ENCODE results near the gene VAMP8.
"Not testable (repeated sequence)": the region's sequence is repeated elsewhere in the genome, so short reads cannot be mapped to it uniquely, and the experiment has no call there.

Gene VAMP8

DNA sequence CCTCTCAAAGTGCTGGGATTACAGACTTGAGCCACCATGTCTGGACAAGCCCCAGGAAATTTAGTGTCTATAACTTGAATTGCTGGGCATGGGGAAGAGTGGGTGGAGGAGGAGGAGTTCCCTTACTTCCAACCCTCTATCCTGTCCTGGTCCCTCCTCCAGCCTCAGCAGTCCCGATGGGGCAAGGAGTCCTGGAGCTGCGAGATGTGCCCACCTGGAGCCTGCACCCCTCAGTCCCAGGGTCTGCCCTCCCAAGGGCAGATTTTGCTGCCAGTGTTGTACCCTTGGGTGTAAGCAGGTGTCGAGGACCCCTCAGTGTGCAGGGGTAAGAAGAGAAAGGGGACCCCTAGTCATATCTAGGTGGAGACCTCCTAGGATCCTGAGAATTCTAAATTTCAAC lies 2.8 kb downstream of the VAMP8 start:
- peak in 1 of 4 experiments; percentile 23 for DNase-seq

- DNase-seq, result peak in 2 of 4 experiments; percentile 48 to 54
These were observed 5.1 kb downstream of the VAMP8 start for GRCh38 chr2:85582492-85582891.

- DNase-seq, result peak in 2 of 4 experiments; percentile 19 to 26
These were observed 6.4 kb downstream of the VAMP8 start for GRCh38 chr2:85583667-85584353.

GRCh38 chr2:85584354-85584856 lies 7.0 kb downstream of the VAMP8 start, which contains the start of gene VAMP5:
VAMP5 (plus strand) TSS chr2:85584431; CDS start chr2:85584491, 60 bp downstream.
- DNase-seq, result peak in 2 of 4 experiments; percentile 46 to 55

DNA sequence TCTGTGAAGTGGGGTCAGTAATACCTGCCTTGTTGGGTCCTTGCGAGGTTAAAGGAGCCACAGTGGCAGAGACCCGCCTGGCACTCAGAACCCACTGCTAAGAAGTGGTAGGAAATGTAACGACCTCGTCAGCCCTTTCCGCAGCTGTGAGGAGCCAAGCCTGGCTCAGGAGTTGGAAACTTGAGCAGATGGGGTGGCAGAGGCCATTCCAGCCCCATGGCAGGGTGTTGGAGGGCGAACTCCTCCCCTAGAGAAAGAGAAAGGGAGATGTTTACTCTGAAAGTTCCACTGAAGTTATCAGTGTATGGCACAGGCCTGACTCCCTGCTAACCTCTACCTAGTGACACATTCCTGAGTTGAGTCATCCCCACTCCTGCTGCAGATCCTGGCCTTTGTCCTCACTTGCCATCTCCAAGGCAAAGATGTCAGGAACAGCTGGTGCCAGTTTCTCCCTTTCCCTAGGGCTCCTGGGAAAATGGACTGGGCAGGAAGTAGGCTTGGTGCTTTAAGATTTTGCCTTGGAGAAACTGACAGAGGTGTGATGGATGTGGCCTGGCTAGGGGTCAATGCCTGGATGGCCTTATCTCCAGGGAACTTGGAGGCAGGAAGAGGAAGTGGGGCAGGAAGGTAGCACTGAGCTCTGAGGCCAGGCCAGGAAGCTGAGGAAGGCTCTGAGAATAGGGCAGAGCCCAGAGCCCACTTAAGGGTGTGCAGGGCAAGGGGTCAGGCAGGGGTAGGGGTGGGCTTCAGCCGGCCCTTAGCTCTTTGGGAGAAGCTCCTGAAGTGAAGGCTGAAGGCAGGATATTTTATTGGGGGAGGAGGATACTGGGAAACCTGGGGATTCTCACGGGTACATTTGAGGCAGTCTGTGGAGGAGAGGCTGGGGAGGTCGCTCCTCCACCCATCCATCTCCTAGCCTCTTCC lies 7.7 kb downstream of the VAMP8 start:
- peak in 3 of 4 experiments; percentile 40 to 51 (median 44) for DNase-seq

DNA sequence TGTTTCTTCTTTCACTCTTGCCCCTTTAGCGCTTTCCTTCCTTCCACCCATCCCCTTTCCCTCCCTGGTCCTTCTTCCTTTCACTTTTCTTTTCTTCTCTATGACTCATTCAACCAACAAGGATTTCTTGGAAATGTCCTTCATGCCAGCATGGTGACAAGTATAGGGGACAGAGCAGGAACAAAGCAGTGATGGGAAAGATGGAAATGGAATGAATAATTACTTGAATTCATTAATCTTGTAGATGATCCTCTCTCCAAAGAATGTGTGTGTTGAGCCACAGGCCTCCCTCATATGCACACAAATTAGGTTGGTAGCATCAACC lies 8.4 kb downstream of the VAMP8 start:
- DNase-seq, result peak in 1 of 4 experiments; percentile 16

DNA sequence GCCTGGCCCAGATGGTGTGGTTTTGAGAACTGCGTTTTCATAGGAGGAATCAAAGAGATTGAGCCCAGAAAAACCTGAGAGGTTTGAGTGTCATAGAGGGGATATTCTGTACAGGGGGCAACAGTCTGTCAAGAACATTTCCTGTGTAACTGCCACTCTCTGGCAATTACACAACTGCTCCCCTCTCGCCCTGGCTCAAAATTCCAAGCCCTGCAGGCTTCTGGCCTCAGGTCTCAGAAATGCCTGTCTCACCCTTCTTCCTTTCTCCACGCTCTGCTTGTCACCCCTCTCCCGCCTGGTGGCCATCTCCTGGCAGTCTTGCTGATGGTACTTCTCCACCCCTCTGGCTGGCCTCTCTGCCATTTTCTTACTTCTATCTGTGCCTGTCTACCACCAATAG lies 10.8 kb downstream of the VAMP8 start:
- DNase-seq, result peak in 2 of 4 experiments; percentile 26 to 39

GRCh38 chr2:85588645-85589044 lies 11.3 kb downstream of the VAMP8 start:
- no peak for DNase-seq

GRCh38 chr2:85589181-85589580 lies 11.8 kb downstream of the VAMP8 start:
- no peak for DNase-seq

GRCh38 chr2:85589982-85590791 lies 12.8 kb downstream of the VAMP8 start:
- peak; percentile 68 to 86 (median 83) for DNase-seq

DNA sequence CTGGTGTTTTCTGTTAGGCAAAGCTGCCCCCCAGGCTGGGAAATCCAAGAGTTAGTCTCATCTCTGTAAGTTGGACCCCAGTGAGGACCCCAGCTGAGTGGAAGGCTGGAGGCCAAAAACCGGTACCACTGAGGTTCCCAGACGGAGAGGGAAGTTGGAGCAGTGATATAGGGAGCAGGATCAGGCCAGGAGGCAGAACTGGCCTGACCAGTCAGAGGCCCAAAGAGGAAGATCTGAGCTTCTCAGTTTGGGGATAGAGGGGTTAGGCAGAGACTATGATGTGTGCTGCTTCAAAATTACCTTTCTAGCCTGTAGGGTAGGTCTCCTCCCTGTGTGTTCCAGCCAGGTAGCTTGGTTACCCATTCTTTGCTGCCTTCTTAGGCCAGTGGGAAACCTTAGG lies 13.6 kb downstream of the VAMP8 start:
- peak in 3 of 4 experiments; percentile 52 to 65 (median 62) for DNase-seq

- DNase-seq, result no peak
These were observed 14.2 kb downstream of the VAMP8 start for GRCh38 chr2:85591563-85591962.

GRCh38 chr2:85592299-85592698 lies 14.9 kb downstream of the VAMP8 start:
- not testable (repeated sequence) for DNase-seq

GRCh38 chr2:85593023-85593422 lies 15.6 kb downstream of the VAMP8 start:
- DNase-seq, result no peak

- no peak for DNase-seq
These were observed 17.4 kb downstream of the VAMP8 start for GRCh38 chr2:85594715-85595300.

- DNase-seq, result peak; percentile 96 to 99 (median 98)
These were observed 18.1 kb downstream of the VAMP8 start, which contains the start of gene RNF181 for GRCh38 chr2:85595301-85596025. RNF181 (plus strand) TSS chr2:85595745; CDS start chr2:85595764, 19 bp downstream.

- DNase-seq, result peak in 2 of 4 experiments; percentile 29 to 44
These were observed 18.6 kb downstream of the VAMP8 start for GRCh38 chr2:85596026-85596333.

DNA sequence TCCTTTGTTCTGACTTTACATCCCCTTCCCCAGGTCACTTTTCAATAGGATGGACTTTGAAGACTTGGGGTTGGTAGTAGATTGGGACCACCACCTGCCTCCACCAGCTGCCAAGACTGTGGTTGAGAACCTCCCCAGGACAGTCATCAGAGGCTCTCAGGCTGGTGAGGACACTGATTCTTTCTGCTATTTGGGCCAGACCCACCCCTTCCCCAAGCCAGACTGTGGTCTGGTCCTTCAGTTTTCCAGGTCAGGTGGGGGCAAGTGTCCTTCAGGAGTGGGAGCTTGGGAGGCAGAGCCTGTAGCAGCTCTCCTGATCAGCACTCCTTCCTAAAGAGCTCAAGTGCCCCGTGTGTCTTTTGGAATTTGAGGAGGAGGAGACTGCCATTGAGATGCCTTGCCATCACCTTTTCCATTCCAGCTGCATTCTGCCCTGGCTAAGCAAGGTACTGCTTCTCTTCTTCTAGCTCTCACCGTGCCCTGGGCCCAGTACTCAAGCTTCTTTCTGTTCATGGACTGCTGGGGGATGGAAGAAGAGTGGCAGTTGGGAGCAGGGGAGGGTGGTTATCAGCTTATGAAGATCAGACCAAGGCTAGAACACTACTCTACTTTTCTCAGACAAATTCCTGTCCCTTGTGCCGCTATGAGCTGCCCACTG lies 19.2 kb downstream of the VAMP8 start:
- no peak for DNase-seq

- DNase-seq, result no peak
These were observed 19.9 kb downstream of the VAMP8 start for GRCh38 chr2:85597241-85597640.

DNA sequence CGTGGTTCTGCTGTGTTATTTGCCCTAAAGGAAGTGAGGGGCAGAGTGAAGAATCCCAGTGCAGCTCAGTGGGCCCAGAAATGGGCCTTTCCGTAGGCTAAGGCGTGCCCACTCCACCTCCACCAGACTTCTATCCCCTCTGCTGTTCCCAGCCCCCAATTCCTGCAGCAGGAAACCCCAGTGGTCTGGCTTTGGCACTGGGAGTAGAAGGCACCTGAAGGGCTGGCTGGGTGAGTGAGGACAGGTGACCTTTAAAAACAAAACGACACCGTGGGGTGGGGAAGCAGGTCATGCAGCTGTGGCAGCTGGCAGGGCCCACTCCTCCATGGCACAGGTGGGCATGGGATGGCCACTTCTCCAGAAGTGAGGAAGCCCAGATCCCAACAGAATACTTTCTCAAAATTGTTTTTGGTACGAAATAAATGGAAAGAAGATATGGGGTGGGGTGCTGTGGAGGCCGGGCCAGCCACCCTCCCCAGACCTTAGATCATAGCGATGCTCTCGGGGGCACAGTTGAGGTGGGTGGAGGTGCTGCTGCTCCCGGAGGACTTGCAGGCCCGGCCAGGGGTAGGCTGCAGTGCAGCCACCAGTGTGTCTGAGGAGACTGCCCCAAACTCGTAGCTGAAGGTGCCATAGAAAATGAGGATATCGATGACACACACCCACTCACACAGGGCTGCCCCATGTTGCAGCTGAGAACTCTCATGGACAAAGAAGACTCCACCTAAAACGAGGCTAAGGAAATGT lies 21.4 kb downstream of the VAMP8 start:
- no peak for DNase-seq

Measured in suppressor macrophage (primary cell).